NCI-H1417 treated with DMSO at 0.1 percent for 48 hours (cell line): Measurements from ENCODE around the gene RNF41.
"Not testable (repeated sequence)": the region's sequence is repeated elsewhere in the genome, so short reads cannot be mapped to it uniquely, and the experiment has no call there.

Source experiments
- DNase-seq: peaks from one replicate; lab custom pipeline; 2025; lab: John Stamatoyannopoulos, UW

The RNF41 gene

DNA sequence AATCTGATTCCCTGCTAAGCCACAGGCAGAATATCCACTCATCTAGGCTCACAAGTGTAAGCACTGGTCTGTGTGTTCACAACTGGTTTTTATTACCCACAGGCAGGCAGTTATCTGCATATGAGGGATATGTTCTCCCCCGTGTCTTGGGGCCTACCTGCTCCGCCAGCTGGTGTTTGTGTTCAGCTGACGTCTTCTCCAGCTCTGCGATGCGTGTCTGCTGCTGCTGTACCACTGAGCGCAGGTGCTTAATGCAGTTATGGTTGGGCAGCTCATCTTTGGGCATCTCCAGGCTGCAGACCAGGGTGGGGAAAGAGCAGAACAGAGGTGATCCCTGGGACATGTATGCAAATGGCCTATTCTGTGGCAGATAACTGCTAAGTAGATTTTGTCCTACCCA, 13.7 kb downstream of the RNF41 start:
- DNase-seq, result no peak

DNA sequence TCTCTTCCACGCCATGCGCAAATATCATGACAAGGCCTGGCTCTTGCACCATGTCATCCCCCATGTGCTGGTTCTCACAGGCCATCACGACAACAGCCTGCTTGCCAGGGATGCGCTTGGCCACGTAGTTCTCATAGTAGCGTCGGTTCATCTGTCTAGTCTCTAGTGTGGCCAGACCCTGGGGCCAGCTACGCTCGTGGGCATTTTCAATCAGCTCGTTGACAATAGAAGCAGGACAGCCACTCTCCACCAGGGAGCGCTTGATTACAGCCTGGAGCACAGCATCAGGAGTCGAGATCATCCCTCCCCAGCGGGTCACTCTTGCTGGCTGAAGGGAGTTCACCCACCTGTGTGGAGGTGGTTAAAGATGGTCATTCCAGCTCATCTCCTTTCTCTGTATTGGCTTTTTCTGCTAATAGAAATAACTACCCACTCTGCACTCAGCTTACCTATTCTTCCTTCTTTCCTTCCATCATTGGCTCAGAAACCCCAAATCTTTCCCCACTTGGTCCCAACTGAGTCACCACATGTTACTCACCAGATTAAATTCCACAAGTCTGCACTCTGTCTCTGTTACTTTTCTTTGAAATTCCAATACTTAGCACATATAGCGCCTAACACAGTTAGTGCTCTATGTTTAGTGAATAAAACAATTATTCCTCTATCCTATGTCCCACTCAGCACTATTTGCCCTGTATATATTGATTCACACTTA, 15.1 kb downstream of the RNF41 start:
- DNase-seq, result no peak

DNA sequence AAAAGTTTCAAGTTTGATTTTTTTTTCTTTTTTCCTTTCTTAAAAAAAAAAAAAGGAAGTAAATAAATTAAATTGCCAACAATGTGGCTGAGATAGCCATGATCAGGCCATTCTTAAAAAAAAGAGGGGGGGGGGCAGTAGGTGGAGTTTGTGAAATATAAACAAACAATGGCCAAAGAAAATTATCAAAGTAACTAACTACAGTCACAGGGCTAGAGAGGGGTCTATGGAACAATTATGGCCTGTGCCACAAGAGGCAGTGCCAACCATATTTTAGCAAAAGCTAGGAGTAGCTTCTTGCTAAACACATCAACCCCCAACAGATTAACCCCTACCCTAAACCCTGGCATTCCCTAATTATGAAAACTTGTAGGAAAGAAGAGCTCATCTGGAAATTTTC, 16.3 kb downstream of the RNF41 start:
- DNase-seq, result no peak

GRCh38 chr12:56204275-56204674, 17.4 kb downstream of the RNF41 start:
- DNase-seq, result no peak

GRCh38 chr12:56202838-56203237, 18.9 kb downstream of the RNF41 start:
- no peak for DNase-seq

- no peak for DNase-seq
Measured at GRCh38 chr12:56202366-56202765, 19.4 kb downstream of the RNF41 start.

DNA sequence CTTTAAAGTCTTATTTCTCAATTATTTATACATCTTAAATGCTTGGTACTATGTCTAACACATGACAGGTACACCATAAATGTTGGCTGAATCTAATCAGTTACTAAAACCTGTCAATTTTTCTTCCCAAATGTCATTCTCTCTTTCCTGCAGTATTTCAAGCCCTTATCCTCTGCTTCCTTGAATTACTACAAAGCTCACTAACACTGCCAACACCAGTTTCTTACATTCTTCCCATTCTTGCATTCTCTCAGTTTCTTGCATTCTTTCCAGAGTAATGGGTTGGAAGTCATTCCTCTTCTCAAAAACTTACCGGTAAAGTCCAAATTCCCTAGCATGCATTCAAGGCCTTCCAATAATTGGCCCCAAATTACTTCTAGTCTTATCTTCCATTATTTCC, 22.9 kb downstream of the RNF41 start:
- DNase-seq, result no peak

DNA sequence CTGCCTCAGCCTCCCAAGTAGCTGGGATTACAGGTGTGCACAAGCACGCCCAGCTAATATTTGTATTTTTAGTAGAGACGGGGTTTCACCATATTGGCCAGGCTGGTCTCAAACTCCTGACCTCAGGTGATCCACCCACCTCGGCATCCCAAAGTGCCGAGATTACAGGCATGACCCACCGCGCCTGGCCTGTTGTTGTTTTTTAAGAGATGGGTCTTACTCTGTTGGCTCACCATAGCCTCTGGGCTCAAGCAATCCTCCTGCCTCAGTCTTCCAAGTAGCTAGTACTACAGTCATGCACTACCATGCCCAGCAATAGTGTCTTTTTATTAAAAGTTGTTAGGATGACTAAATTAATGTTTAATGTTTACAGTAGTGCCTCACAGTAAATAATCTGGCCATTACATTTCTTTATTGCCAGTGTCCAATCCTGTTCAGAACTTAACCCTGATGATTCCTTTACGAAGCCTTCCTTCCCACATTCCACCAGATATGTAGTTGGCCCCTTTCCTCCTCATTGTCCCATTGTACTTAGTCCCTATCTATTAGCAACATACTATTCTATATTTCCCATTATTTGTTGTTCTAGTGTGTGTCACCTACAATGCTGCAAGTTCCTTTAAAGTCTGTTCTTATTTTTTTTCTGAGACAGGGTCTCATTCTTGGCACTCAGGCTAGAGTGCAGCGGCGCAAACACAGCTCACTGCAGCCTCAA, 23.6 kb downstream of the RNF41 start:
- DNase-seq, result no peak

DNA sequence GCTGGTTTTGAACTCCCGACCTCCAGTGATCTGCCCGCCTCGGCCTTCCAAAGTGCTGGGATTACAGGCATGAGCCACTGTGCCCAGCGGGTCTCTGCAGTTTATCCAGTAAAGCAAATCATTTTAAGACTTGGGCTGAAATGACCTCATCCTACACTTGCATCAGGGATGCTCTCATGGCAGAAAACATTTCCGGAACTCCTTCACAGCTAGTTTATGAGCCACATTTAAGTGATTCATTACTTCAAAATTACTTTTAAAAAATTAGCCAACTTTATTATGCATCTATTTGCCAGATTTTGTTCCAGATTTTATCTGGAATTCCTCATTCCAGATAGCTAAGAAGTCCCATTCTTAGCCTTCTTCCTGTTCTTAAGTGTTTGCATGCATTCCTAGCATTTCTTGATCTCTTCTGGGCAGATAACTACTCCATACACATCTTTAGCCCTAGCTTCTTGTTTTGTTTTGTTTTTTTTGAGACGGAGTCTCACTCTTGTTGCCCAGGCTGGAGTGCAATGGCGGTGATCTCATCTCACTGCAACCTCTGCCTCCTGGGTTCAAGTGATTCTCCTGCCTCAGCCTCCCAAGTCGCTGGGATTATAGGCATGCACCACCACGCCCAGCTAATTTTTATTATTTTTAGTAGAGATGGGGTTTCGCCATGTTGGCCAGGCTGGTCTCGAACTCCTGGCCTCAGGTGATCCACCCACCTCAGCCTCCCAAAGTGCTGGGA, 24.7 kb downstream of the RNF41 start:
- not testable (repeated sequence) for DNase-seq

- DNase-seq, result peak; percentile 33
Measured at GRCh38 chr12:56193025-56193578, 28.6 kb downstream of the RNF41 start.

GRCh38 chr12:56192582-56192981, 29.1 kb downstream of the RNF41 start:
- DNase-seq, result no peak

DNA sequence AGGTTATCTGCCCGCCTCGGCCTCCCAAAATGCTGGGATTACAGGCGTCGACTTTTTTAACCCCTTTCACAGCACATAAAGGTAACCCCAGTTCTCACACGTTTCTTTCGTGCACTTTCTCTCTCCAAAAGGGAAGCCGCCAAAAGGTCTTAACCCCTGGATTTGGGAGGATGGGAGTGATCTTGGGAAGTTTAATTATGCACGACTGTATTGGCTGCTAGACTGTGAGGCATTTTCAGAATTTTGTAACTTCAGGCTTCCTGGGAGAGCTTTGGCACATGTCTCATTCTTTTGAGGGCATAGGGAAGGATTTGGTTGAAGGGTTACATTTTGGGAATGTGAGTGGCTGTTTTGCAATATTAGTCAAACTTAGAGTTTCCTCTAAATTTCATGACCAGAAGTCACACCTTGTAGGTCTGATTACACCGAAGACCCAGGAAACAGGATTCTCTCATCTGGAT, 31.0 kb downstream of the RNF41 start:
- no peak for DNase-seq

GRCh38 chr12:56189918-56190694, 31.6 kb downstream of the RNF41 start:
- DNase-seq, result peak; percentile 82

DNA sequence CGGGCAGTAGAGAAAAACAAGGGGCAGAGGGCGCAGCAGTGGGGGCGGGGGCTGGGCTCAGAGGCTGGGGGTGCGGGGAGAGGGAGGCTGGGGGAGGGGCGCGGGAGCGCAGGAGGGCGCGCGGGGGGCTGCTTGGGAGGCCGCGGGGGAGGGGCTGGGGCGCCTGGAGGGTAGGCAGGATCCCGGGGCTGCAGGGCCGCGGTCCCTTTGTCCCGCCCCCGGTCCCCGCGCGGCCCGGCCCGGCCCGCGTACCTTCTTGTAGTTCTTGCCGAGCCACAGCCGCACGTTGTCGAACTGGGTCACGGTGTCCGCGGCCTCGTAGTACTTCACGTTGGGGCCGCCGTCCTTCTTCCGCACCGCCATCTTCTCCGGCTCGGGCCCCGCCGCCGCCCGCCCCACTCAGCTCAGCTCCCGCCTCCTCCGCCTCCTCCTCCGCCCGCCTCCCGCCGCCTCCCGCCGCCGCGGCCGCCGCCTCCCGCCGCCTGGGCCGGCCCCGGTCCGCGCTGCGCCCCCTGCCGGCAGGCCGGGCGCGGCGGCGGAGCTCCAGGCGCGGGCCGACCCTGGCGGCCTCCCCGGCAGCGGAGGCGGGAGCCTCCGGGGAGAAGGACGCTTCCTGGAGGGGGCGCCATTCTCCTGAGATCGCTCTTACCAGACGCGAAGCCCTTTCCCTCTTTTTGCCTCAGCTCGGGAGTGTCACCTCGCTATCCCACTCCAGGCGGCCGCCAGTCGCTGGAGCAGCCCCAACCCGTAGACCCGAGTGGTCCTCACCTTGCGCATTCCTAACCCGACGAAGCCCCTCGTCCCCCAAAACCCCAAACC, 32.4 kb downstream of the RNF41 start, which contains the start of gene SMARCC2:
Gene SMARCC2, minus strand, starts transcription at position 385 of the 819 bp plus-strand sequence. Its CDS starts 22 bp downstream, at position 363.
- DNase-seq, result peak; percentile 61

DNA sequence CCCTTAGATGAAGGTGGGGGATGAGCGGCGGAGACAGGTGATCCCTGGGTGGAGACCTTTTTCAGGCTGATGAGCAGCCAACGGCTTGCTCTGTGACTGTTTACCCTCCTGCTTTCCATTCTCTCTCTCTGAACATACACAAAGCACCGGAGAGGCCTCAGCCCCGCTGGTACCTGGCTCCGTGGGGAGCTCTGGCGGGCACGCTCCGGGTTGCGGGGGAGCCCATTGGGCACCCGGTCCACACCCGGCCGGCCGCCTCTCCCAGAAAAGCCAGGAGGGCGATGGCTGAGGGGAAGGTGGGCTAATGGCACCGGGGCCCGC, 33.0 kb downstream of the RNF41 start:
- no peak for DNase-seq

- no peak for DNase-seq
Measured at GRCh38 chr12:56188131-56188777, 33.5 kb downstream of the RNF41 start.

- DNase-seq, result no peak
Measured at GRCh38 chr12:56186957-56187356, 34.8 kb downstream of the RNF41 start.

DNA sequence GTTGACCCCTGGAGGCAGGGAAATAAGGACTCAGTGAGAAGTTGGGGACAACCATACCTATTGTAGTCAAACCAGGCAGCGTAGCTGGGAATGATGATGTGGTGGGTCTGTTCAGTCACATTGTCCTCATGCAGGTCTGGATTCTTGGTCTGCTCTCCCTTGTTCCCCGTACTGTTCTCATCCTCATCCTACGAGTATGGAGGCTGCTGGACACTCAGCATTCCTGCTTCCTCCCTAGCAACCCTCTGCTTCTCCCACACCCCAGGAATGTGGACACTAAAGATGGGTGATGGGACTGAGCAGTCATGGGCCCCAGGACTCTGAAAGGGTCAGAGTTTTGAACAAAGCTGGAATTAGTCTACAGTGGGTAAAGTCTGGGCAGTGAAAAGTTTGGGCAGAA, 43.4 kb downstream of the RNF41 start:
- no peak for DNase-seq

GRCh38 chr12:56172839-56173238, 48.9 kb downstream of the RNF41 start:
- DNase-seq, result no peak

- DNase-seq, result no peak
Measured at GRCh38 chr12:56169229-56169759, 52.4 kb downstream of the RNF41 start.
